Activated CD4-positive, alpha-beta T cell treated with anti-CD3 and anti-CD28 coated beads, Interleukin-2, amount 10 ng/mL, durations not matched to agents 7 days and 5 days (primary cell): ENCODE data around the gene TCF7L1. TPM values are rescaled to one million over a fixed set of nuclear protein-coding genes. Genes with fewer than 3 reads are reported as not detected.

Source experiments
- total RNA-seq, 2 experiments: library from RNA; stranded (reverse); gene quantifications; one replicate each; pipeline ENCODE4 v1.2.3, GENCODE V29; 2021

TCF7L1 gene
- total RNA-seq, 2 experiments from 2014 or later: not detected

Other genes with a start within 250 kb of the TCF7L1 start
- gene TMSB10, start 227.7 kb upstream of the TCF7L1 start, total RNA-seq: 1,000 to 10,000 TPM; 5,491 to 5,845 TPM
- 10 to 100 TPM; 74.7 to 75.7 TPM for gene KCMF1, start 162.2 kb upstream of the TCF7L1 start, total RNA-seq
- 100 to 1,000 TPM; 127 to 130 TPM for gene TGOLN2, start 194.6 kb downstream of the TCF7L1 start, total RNA-seq
- gene RETSAT, start 221.1 kb downstream of the TCF7L1 start, total RNA-seq: 10 to 100 TPM; 24.7 to 24.9 TPM
- 10 to 100 TPM; 19.4 to 22.1 TPM for gene ELMOD3, start 221.4 kb downstream of the TCF7L1 start, total RNA-seq